HepG2 (cell line): ENCODE data around the gene TLE7. TPM values are rescaled to one million over a fixed set of nuclear protein-coding genes. Genes with fewer than 3 reads are reported as not detected.

Experiments used
- ATAC-seq: fragments of 200-7000 bp; cut with Tn5 transposase; 3 replicates; pipeline ENCODE4 v1.9.1; 2020; ENCODE audit warnings: mild to moderate bottlenecking, moderate library complexity
- BruUV-seq: library from RNA; stranded (reverse); fragments of 400-500 nt; replicated peaks from 2 replicates; lab custom pipeline; 2021; lab: Mats Ljungman, UMichigan
- CTCF ChIA-PET: fragments of 300-600 bp; formaldehyde crosslinking; extraction: SDS; loops from one replicate; lab custom pipeline; 2021; ENCODE audit warnings: low total read pairs, inconsistent platforms, low intra/inter-chr PET ratio; lab: Yijun Ruan, JAX
- POLR2A ChIA-PET: fragments of 350-600 bp; sonication (Branson Sonifier 250); formaldehyde crosslinking; loops from one replicate; lab custom pipeline; 2020; ENCODE audit warnings: antibody characterized with exemption, inconsistent platforms; lab: Yijun Ruan, JAX
- DNase-seq: peaks from one replicate; pipeline ENCODE4 v3.0.0-alpha.2; 2015; ENCODE audit warnings: low spot score
- FAIRE-seq: peaks from 3 replicates; lab custom pipeline; 2011; peaks lifted over from hg19 to GRCh38; lab: Jason Lieb, UNC
- H2AFZ ChIP-seq: one replicate; pipeline ENCODE4 v1.6.1; 2011; ENCODE audit warnings: low read length, inconsistent platforms
- H3K27ac ChIP-seq: fragments of 300-600 bp; 3 replicates; pipeline ENCODE4 v1.8.0; 2011; ENCODE audit warnings: mixed run types, mild to moderate bottlenecking, mixed read lengths, low read length, inconsistent platforms; ENCODE audit not compliant: insufficient read depth; ENCODE audit errors: extremely low read length
- H3K27me3 ChIP-seq, 2 experiments: fragments of 200-600 bp in 1 of 2; 2 replicates in 1 of 2; 3 replicates in 1 of 2; pipeline versions ENCODE4 v1.6.0 to v1.8.0; 2011; ENCODE audit warnings: low read length in 2 of 2, mild to moderate bottlenecking in 2 of 2, moderate library complexity in 2 of 2, inconsistent platforms in 1 of 2; ENCODE audit not compliant: insufficient read depth in 2 of 2, control insufficient read depth in 1 of 2
- H3K36me3 ChIP-seq, 2 experiments: fragments of 200-600 bp in 1 of 2; replicated peaks in 1 of 2; 2 replicates in 1 of 2; 3 replicates in 1 of 2; pipeline versions ENCODE4 v1.5.1 to v1.8.0; 2011; ENCODE audit warnings: low read length in 2 of 2, inconsistent platforms in 1 of 2; ENCODE audit not compliant: insufficient read depth in 2 of 2, control insufficient read depth in 1 of 2
- H3K4me1 ChIP-seq: 2 replicates; pipeline ENCODE4 v1.5.1; 2012; ENCODE audit warnings: low read length, inconsistent platforms; ENCODE audit not compliant: insufficient read depth
- H3K4me2 ChIP-seq: 2 replicates; pipeline ENCODE4 v1.6.0; 2011; ENCODE audit warnings: low read depth, low read length, inconsistent platforms
- H3K4me3 ChIP-seq, 3 experiments: fragments of 200-600 bp in 1 of 3; sonication (generic), shearing (Covaris generic) in 1 of 3; replicated peaks in 1 of 3; 2 replicates each; pipeline ENCODE4 v1.5.1; 2011 to 2016; ENCODE audit warnings: low read length in 3 of 3, inconsistent platforms in 2 of 3, low read depth in 2 of 3, mild to moderate bottlenecking in 2 of 3, control low read depth in 1 of 3, mixed read lengths in 1 of 3; ENCODE audit not compliant: insufficient read depth in 1 of 3
- H3K79me2 ChIP-seq: one replicate; pipeline ENCODE4 v1.6.1; 2011; ENCODE audit warnings: low read length, inconsistent platforms; ENCODE audit not compliant: insufficient read depth
- H3K9ac ChIP-seq: 2 replicates; pipeline ENCODE4 v1.6.0; 2011; ENCODE audit warnings: mild to moderate bottlenecking, low read depth, low read length, inconsistent platforms; ENCODE audit not compliant: insufficient read depth
- H3K9me3 ChIP-seq: 2 replicates; pipeline ENCODE4 v1.5.1; 2012; ENCODE audit warnings: mild to moderate bottlenecking, low read length
- H4K20me1 ChIP-seq: 2 replicates; pipeline ENCODE4 v1.6.0; 2011; ENCODE audit warnings: inconsistent platforms, mild to moderate bottlenecking, low read length, moderate library complexity; ENCODE audit not compliant: insufficient read depth
- ATF7 ChIP-seq, 2 experiments: fragments of 450-650 bp in 1 of 2; sonication (generic) in 1 of 2; formaldehyde crosslinking in 1 of 2; IDR thresholded peaks; 2 replicates each; pipeline versions ENCODE4 v1.4.0 to v1.6.1; 2016 to 2020; ENCODE audit warnings: antibody characterized with exemption in 1 of 2, mild to moderate bottlenecking in 1 of 2, missing genetic modification reagents in 1 of 2
- CHD2 ChIP-seq: IDR thresholded peaks from 2 replicates; pipeline ENCODE4 v1.6.1; 2011; ENCODE audit warnings: low read depth, low read length, improper control_type of control experiment
- HMG20B ChIP-seq: conservative IDR thresholded peaks from 2 replicates; pipeline ENCODE4 v1.6.1; 2016; ENCODE audit warnings: missing genetic modification reagents, missing compliant biosample characterization
- IRX3 ChIP-seq: sonication (generic); formaldehyde crosslinking; IDR thresholded peaks from 2 replicates; pipeline ENCODE4 v1.8.1; 2023; ENCODE audit warnings: mild to moderate bottlenecking, low read depth, missing genetic modification reagents, borderline replicate concordance
- ISX ChIP-seq: sonication (generic); formaldehyde crosslinking; conservative IDR thresholded peaks from 2 replicates; pipeline ENCODE4 v1.5.0; 2020; ENCODE audit warnings: missing genetic modification reagents
- MIXL1 ChIP-seq: IDR thresholded peaks from 2 replicates; pipeline ENCODE4 v1.6.1; 2016
- MTA3 ChIP-seq: sonication (generic); formaldehyde crosslinking; IDR thresholded peaks from 2 replicates; pipeline ENCODE4 v1.4.0; 2020; ENCODE audit warnings: missing genetic modification reagents
- NFKBIZ ChIP-seq: IDR thresholded peaks from 2 replicates; pipeline ENCODE4 v1.6.1; 2018; ENCODE audit warnings: missing genetic modification reagents, missing compliant biosample characterization
- NR2F2 ChIP-seq: IDR thresholded peaks from 2 replicates; pipeline ENCODE4 v1.6.1; 2012; ENCODE audit warnings: low read depth, inconsistent platforms, borderline replicate concordance
- PAF1 ChIP-seq: IDR thresholded peaks from 2 replicates; pipeline ENCODE4 v1.6.1; 2016; ENCODE audit warnings: missing genetic modification reagents, missing compliant biosample characterization
- PLRG1 ChIP-seq: fragments of 450-650 bp; conservative IDR thresholded peaks from 2 replicates; pipeline ENCODE4 v1.6.1; 2016
- PRPF4 ChIP-seq: fragments of 200-400 bp; formaldehyde crosslinking; IDR thresholded peaks from 2 replicates; pipeline ENCODE4 v1.6.1; 2016; ENCODE audit warnings: low read length, low read depth; ENCODE audit not compliant: poor library complexity, severe bottlenecking
- RCOR2 ChIP-seq: IDR thresholded peaks from 2 replicates; pipeline ENCODE4 v1.6.1; 2016; ENCODE audit warnings: missing biosample characterization, missing genetic modification reagents
- RFX1 ChIP-seq: fragments of 450-650 bp; IDR thresholded peaks from 2 replicates; pipeline ENCODE4 v1.6.1; 2017
- TEAD3 ChIP-seq: optimal IDR thresholded peaks from 2 replicates; pipeline ENCODE3; 2016; ENCODE audit warnings: borderline replicate concordance
- ZC3H4 ChIP-seq: sonication (generic); formaldehyde crosslinking; IDR thresholded peaks from 2 replicates; pipeline ENCODE4 v1.4.0; 2020; ENCODE audit warnings: missing genetic modification reagents, borderline replicate concordance
- ZMAT3 ChIP-seq: sonication (generic); formaldehyde crosslinking; conservative IDR thresholded peaks from 2 replicates; pipeline ENCODE4 v1.7.0; 2021; ENCODE audit warnings: missing genetic modification reagents
- ZNF274 ChIP-seq: sonication (generic); formaldehyde crosslinking; IDR thresholded peaks from 2 replicates; pipeline ENCODE4 v1.5.1; 2020; ENCODE audit warnings: mild to moderate bottlenecking, missing genetic modification reagents
- ZNF629 ChIP-seq: sonication (generic); formaldehyde crosslinking; conservative IDR thresholded peaks from 2 replicates; pipeline ENCODE4 v1.5.0; 2020; ENCODE audit warnings: missing genetic modification reagents
- WGBS: methylation state at CpG from one replicate; pipeline ENCODE4 v1.1.6; 2017; ENCODE audit warnings: low lambda C conversion rate; 5-methylcytosine and 5-hydroxymethylcytosine counted together
- in situ Hi-C: cut with HindIII; loops from 2 replicates; pipeline ENCODE4 v1.10.0; 2017; ENCODE audit warnings: low pct_unique_long_range_greater_than_20kb; ENCODE audit not compliant: extremely low pct_ligation_motif_present
- intact Hi-C: fragments of 100-400 bp; cut with micrococcal nuclease; formaldehyde crosslinking; loops from one replicate; pipeline ENCODE4 v1.10.0; 2022; ENCODE audit not compliant: unreplicated experiment
- polyA plus RNA-seq, 8 experiments: library from polyadenylated mRNA; depleted of rRNA in 3 of 8; stranded (reverse) in 7 of 8; unstranded in 1 of 8; fragments of >200 nt; fragmentation: Illumina TruSeq in 4 of 8; extraction: Trizol in 4 of 8; gene quantifications; 2 replicates each; pipeline versions ENCODE4 v1.2.1 to v1.2.3, GENCODE V29; 2011 to 2016; ENCODE audit warnings: low read depth in 4 of 8, missing spikeins in 1 of 8, mixed read lengths in 1 of 8; ENCODE audit not compliant: insufficient read depth in 1 of 8
- total RNA-seq, 5 experiments: library from RNA; depleted of rRNA; stranded (reverse); fragments of >200 nt; fragmentation: Illumina TruSeq; extraction: Trizol; gene quantifications; 2 replicates each; pipeline ENCODE4 v1.2.3, GENCODE V29; 2016; ENCODE audit warnings: low read depth in 1 of 5
- TF ChIP-seq, protein P1 (sequence below), 2 experiments: sonication (generic) in 1 of 2; formaldehyde crosslinking in 1 of 2; IDR thresholded peaks; 2 replicates each; pipeline versions ENCODE4 v1.4.0 to v1.6.1; 2018 to 2020; ENCODE audit warnings: missing genetic modification reagents in 2 of 2, borderline replicate concordance in 1 of 2, low read depth in 1 of 2, mild to moderate bottlenecking in 1 of 2, missing biosample characterization in 1 of 2
- TF ChIP-seq, protein P2 (sequence below): sonication (generic); formaldehyde crosslinking; IDR thresholded peaks from 2 replicates; pipeline ENCODE4 v1.4.0; 2020; ENCODE audit warnings: missing genetic modification reagents; ENCODE audit errors: not compliant biosample characterization

The TLE7 gene
- total and polyA plus RNA-seq, 2 of the 13 experiments (the other 11 are each of a cell fraction or from before 2014, with no cell fraction given) = not detected

DNA sequence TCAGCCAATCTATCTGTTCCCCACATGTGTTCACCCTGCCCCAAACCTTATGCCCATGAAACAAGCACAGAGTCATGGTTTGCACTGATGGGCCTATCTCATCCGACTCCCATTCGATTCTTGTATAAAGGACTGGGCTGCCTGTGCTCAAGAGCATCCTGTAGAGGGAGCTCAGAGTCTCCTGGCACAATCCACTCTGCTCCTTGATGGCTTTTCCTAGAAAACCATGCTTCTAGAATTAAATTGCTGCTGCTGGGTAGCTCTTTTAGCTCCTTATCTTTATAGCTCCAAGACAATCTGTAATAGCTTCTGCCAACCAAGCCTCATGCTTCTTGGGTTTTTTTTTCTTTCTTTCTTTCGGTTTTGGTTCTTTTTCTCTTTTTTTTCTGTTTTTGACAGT is 37.6 kb upstream of the TLE7 start (continued):
- TF ChIP-seq NFKBIZ (CRISPR knock-in tag) (peak; percentile 30; the same call in 1 of the 2 replicates), ZNF274 (CRISPR knock-in tag) (no peak), HMG20B (CRISPR knock-in tag) (no peak)

DNA sequence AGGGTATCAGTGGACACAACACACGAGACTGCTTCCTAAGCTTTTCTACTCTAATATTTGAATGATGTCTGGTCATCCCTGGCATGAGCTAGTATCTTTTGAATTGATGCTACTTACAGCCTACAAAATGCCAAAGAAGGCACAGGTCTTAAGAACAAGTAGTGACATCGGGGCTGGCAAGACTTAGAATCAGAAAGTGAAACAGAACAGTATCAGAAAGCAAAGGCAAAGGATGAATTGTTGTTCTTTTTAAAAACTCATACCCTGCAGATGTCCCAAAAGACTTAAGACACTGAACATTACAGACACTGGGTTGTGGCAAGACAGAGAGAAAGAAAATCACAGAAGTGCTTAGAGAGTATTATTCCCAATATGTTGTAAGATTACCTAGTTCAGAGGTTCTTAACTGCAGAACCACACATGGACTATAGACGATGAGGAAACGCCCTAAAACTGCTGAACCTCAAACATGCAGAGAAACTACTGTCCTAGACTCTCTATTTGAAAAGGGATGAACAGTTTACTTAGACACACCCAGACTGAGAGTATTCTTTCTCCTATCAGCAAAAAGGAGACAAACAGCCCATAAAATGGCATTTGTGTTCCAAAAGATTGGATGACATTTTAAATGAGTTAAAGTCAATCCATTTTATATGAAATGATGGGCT is 34.7 kb upstream of the TLE7 start:
- intact Hi-C loops = no loop called here

More for the DNA sequence above, 34.7 kb upstream of the TLE7 start:
- no TSS peak for BruUV-seq
- Histone ChIP-seq H2AFZ (no peak overlapping the region), H3K27ac (no peak overlapping the region)
- CTCF ChIA-PET = interaction anchor here (0.7 kb wide), 1 partner anchor 169 kb away, joined by 3 read pairs; no protein-coding TSS in a partner anchor
- TF ChIP-seq ZMAT3 (CRISPR knock-in tag) (no peak), RCOR2 (CRISPR knock-in tag) (no peak), CHD2 (no peak), NR2F2 (no peak), TEAD3 (CRISPR knock-in tag) (no peak), ISX (CRISPR knock-in tag) (no peak), ZNF629 (CRISPR knock-in tag) (no peak), ATF7 (IDR thresholded peaks at IDR 0.05) (no peak), ATF7 (CRISPR knock-in tag; IDR thresholded peaks at IDR 0.05) (no peak), IRX3 (CRISPR knock-in tag) (no peak), MIXL1 (no peak), PRPF4 (no peak), RFX1 (no peak), PLRG1 (no peak), PAF1 (no peak), MTA3 (CRISPR knock-in tag) (no peak), ZC3H4 (no peak)
- TF ChIP-seq, protein P1, sequence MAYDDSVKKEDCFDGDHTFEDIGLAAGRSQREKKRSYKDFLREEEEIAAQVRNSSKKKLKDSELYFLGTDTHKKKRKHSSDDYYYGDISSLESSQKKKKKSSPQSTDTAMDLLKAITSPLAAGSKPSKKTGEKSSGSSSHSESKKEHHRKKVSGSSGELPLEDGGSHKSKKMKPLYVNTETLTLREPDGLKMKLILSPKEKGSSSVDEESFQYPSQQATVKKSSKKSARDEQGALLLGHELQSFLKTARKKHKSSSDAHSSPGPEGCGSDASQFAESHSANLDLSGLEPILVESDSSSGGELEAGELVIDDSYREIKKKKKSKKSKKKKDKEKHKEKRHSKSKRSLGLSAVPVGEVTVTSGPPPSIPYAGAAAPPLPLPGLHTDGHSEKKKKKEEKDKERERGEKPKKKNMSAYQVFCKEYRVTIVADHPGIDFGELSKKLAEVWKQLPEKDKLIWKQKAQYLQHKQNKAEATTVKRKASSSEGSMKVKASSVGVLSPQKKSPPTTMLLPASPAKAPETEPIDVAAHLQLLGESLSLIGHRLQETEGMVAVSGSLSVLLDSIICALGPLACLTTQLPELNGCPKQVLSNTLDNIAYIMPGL (CRISPR knock-in tag; IDR thresholded peaks at IDR 0.05; ENCODE audit: borderline replicate concordance in 1 of 2, low read depth in 1 of 2) = no peak
- TF ChIP-seq, protein P2, sequence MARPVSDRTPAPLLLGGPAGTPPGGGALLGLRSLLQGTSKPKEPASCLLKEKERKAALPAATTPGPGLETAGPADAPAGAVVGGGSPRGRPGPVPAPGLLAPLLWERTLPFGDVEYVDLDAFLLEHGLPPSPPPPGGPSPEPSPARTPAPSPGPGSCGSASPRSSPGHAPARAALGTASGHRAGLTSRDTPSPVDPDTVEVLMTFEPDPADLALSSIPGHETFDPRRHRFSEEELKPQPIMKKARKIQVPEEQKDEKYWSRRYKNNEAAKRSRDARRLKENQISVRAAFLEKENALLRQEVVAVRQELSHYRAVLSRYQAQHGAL (CRISPR knock-in tag) = no peak
- TF ChIP-seq, all 625 proteins: peak for 0
- in situ Hi-C loops = no loop called here
- Histone ChIP-seq H3K36me3 (peaks cover 9 to 30% of the 10 kb centered on the region in 2 experiments), H3K4me1 (no peaks in the 10 kb centered on the region), H3K4me3 (no peak overlapping the region), H3K9ac (no peak overlapping the region), H3K27me3 (no peaks in the 10 kb centered on the region), H4K20me1 (no peaks in the 10 kb centered on the region), H3K4me2 (no peak overlapping the region), H3K79me2 (no peaks in the 10 kb centered on the region), H3K9me3 (no peaks in the 10 kb centered on the region)
- ATAC-seq (no peak), FAIRE-seq (no peak), DNase-seq (no peak)
- 87% methylated on average over 4 of the region's 4 CpGs for WGBS
- POLR2A ChIA-PET = interaction anchor here (1.4 to 2.1 kb wide), 2 partner anchors 7 to 14 kb away, joined by 4 to 6 read pairs; partner anchors contain the start of gene ZNF23
